Subcutaneous abdominal adipose tissue (tissue), 5 donors: ENCODE data around the gene ALDH6A1.

Source experiments
- H3K27ac ChIP-seq: one replicate; pipeline ENCODE4 v1.7.0; 2013; ENCODE audit warnings: low read depth, mild to moderate bottlenecking, inconsistent platforms, low read length, moderate library complexity
- H3K27me3 ChIP-seq, 5 donors: one replicate each; pipeline ENCODE4 v1.7.0; 2013; ENCODE audit warnings: low read length in 5 of 5, inconsistent platforms in 1 of 5; ENCODE audit not compliant: control insufficient read depth in 5 of 5, insufficient read depth in 4 of 5
- H3K36me3 ChIP-seq, 5 donors: one replicate each; pipeline ENCODE4 v1.7.0; 2013; ENCODE audit warnings: low read length in 5 of 5; ENCODE audit not compliant: control insufficient read depth in 5 of 5, insufficient read depth in 5 of 5
- H3K4me1 ChIP-seq, 5 donors: one replicate each; pipeline ENCODE4 v1.7.0; 2013; ENCODE audit warnings: low read length in 5 of 5, mild to moderate bottlenecking in 3 of 5, moderate library complexity in 1 of 5; ENCODE audit not compliant: control insufficient read depth in 5 of 5, insufficient read depth in 5 of 5
- H3K4me3 ChIP-seq, 5 donors: one replicate each; pipeline ENCODE4 v1.7.0; 2013; ENCODE audit warnings: low read length in 5 of 5, low read depth in 1 of 5
- H3K9ac ChIP-seq, 5 donors: one replicate each; pipeline ENCODE4 v1.7.0; 2013; ENCODE audit warnings: low read length in 5 of 5, mild to moderate bottlenecking in 4 of 5, moderate library complexity in 3 of 5
- H3K9me3 ChIP-seq, 5 donors: one replicate each; pipeline ENCODE4 v1.7.0; 2013; ENCODE audit warnings: low read length in 5 of 5; ENCODE audit not compliant: control insufficient read depth in 5 of 5
- donor health status: healthy.
- donor health status: healthy.
- donor health status: healthy.
- donor health status: healthy.
- donor health status: healthy.

ALDH6A1 gene

DNA sequence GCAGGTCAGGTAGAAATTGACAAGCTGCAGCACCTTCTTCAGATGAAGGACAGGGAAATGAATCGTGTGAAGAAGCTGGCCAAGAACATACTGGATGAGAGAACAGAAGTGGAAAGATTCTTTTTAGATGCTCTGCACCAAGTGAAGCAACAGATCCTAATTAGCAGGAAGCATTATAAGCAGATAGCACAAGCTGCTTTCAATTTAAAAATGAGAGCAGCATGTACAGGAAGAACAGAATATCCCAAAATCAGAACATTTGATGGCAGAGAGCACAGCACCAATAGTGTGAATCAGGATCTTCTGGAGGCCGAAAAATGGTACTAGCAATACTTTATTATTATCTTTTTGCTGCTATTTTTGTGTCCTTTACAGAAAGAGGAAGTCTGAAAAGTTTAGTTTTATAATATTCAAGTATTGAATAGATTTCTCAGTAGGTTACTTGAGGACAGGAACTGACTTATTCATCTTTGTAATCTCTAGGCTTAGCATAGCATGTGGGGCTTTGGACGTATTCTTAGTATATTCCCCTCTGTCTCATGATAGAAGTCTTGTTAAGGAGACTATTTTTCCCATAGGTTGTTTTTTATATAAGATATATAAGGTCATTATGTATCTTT lies 34.3 kb downstream of the ALDH6A1 start:
- H3K27me3 ChIP-seq, result no peaks in the 10 kb centered on the region
- H3K9me3 ChIP-seq, result no peaks in the 10 kb centered on the region
- H3K4me1 ChIP-seq, result no peaks in the 10 kb centered on the region
- no peak overlapping the region for H3K4me3 ChIP-seq
- peak overlapping the region in 1 of 5 donors; percentile 30 for H3K9ac ChIP-seq
- peaks cover 0 to 4% (median 2%) of the 10 kb centered on the region in 5 donors for H3K36me3 ChIP-seq
- no peak overlapping the region for H3K27ac ChIP-seq

GRCh38 chr14:74048281-74048680 lies 36.0 kb downstream of the ALDH6A1 start:
- H3K36me3 ChIP-seq, result peaks cover 0 to 4% (median 2%) of the 10 kb centered on the region in 5 donors
- H3K9me3 ChIP-seq, result no peaks in the 10 kb centered on the region
- no peaks in the 10 kb centered on the region for H3K27me3 ChIP-seq
- no peak overlapping the region for H3K4me3 ChIP-seq
- no peak overlapping the region for H3K27ac ChIP-seq
- no peaks in the 10 kb centered on the region for H3K4me1 ChIP-seq
- no peak overlapping the region for H3K9ac ChIP-seq

- H3K9ac ChIP-seq, result no peak overlapping the region
- no peaks in the 10 kb centered on the region for H3K27me3 ChIP-seq
- H3K4me3 ChIP-seq, result no peak overlapping the region
- peaks cover 0 to 10% (median 4%) of the 10 kb centered on the region in 5 donors for H3K36me3 ChIP-seq
- H3K9me3 ChIP-seq, result no peaks in the 10 kb centered on the region
- no peak overlapping the region for H3K27ac ChIP-seq
- H3K4me1 ChIP-seq, result no peaks in the 10 kb centered on the region
These were observed 38.7 kb downstream of the ALDH6A1 start for GRCh38 chr14:74045522-74045921.

GRCh38 chr14:74042296-74042695 lies 42.0 kb downstream of the ALDH6A1 start:
- no peak overlapping the region for H3K9ac ChIP-seq
- peaks cover 0 to 10% (median 2%) of the 10 kb centered on the region in 5 donors for H3K36me3 ChIP-seq
- H3K4me1 ChIP-seq, result no peaks in the 10 kb centered on the region
- no peaks in the 10 kb centered on the region for H3K27me3 ChIP-seq
- no peak overlapping the region for H3K4me3 ChIP-seq
- H3K27ac ChIP-seq, result no peak overlapping the region
- no peaks in the 10 kb centered on the region for H3K9me3 ChIP-seq

GRCh38 chr14:74038020-74038859 lies 46.0 kb downstream of the ALDH6A1 start:
- Histone ChIP-seq H3K4me1 (no peaks in the 10 kb centered on the region), H3K9ac (no peak overlapping the region), H3K36me3 (peaks cover 0 to 5% (median 2%) of the 10 kb centered on the region in 5 donors), H3K9me3 (no peaks in the 10 kb centered on the region), H3K27ac (no peak overlapping the region), H3K27me3 (no peaks in the 10 kb centered on the region), H3K4me3 (no peak overlapping the region)

DNA sequence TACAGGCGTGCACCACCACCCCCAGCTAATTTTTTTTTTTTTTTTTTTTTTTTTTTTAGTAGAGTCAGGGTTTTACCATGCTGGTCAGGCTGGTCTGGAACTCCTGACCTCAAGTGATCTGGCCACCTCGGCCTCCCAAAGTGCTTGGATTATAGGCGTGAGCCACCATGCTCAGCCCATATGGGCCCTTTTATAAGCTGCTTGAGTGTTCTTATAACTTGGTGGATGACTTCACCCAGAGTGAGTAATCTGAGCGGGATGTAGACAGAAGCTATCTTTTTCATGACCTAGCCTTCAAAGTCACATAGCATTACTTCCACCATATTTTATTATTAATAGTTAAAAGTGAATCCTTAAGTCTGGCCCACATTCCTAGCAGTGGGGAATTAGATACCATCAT lies 48.7 kb downstream of the ALDH6A1 start:
- Histone ChIP-seq H3K9ac (no peak overlapping the region), H3K27ac (no peak overlapping the region), H3K4me1 (no peaks in the 10 kb centered on the region), H3K4me3 (no peak overlapping the region), H3K36me3 (no peaks in the 10 kb centered on the region), H3K27me3 (no peaks in the 10 kb centered on the region), H3K9me3 (no peaks in the 10 kb centered on the region)

GRCh38 chr14:74034572-74034971 lies 49.7 kb downstream of the ALDH6A1 start:
- H3K9ac ChIP-seq, result no peak overlapping the region
- no peak overlapping the region for H3K4me3 ChIP-seq
- no peaks in the 10 kb centered on the region for H3K27me3 ChIP-seq
- no peaks in the 10 kb centered on the region for H3K36me3 ChIP-seq
- H3K27ac ChIP-seq, result no peak overlapping the region
- no peaks in the 10 kb centered on the region for H3K9me3 ChIP-seq
- H3K4me1 ChIP-seq, result no peaks in the 10 kb centered on the region

DNA sequence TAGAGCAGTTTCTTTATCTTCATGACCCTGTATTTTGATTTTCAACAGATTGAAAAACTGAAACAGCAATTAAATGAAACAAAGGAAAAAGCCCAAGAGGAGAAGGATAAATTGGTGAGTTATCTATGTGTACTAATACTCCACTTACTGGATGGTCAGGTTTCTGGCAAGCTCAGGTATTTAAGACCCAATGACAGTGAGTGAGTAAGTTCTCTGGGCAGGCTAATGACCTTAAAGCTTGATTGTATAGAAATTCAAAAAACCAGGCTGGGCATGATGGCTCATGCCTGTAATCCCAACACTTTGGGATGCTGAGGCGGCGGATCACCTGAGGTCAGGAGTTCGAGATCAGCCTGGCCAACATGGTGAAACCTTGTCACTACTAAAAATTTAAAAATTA lies 55.1 kb downstream of the ALDH6A1 start:
- H3K9ac ChIP-seq, result no peak overlapping the region
- no peaks in the 10 kb centered on the region for H3K9me3 ChIP-seq
- H3K4me3 ChIP-seq, result no peak overlapping the region
- no peaks in the 10 kb centered on the region for H3K4me1 ChIP-seq
- no peak overlapping the region for H3K27ac ChIP-seq
- H3K36me3 ChIP-seq, result no peaks in the 10 kb centered on the region
- no peaks in the 10 kb centered on the region for H3K27me3 ChIP-seq

DNA sequence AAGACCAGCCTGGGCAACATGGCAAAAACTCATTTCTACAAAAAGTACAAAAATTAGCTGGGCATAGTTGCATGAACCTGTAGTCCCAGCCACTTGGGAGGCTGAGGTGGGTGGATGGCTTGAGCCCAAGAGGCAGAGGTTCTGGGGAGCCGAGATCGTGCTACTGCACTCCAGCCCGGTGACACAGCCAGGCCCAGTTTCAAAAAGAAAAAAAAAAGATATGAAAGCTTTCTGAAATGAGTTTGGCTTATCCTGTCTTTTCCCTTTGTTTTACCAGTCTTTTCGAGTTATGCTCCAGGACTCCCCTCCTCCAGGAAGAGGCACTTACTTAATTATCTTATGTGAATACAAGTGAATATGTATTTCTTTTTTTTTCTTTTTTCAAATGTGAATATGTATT lies 61.9 kb downstream of the ALDH6A1 start:
- H3K9ac ChIP-seq, result no peak overlapping the region
- H3K36me3 ChIP-seq, result no peaks in the 10 kb centered on the region
- peaks cover 0 to 19% (median 9%) of the 10 kb centered on the region in 5 donors for H3K4me1 ChIP-seq
- no peaks in the 10 kb centered on the region for H3K27me3 ChIP-seq
- H3K4me3 ChIP-seq, result no peak overlapping the region
- no peak overlapping the region for H3K27ac ChIP-seq
- H3K9me3 ChIP-seq, result no peaks in the 10 kb centered on the region

DNA sequence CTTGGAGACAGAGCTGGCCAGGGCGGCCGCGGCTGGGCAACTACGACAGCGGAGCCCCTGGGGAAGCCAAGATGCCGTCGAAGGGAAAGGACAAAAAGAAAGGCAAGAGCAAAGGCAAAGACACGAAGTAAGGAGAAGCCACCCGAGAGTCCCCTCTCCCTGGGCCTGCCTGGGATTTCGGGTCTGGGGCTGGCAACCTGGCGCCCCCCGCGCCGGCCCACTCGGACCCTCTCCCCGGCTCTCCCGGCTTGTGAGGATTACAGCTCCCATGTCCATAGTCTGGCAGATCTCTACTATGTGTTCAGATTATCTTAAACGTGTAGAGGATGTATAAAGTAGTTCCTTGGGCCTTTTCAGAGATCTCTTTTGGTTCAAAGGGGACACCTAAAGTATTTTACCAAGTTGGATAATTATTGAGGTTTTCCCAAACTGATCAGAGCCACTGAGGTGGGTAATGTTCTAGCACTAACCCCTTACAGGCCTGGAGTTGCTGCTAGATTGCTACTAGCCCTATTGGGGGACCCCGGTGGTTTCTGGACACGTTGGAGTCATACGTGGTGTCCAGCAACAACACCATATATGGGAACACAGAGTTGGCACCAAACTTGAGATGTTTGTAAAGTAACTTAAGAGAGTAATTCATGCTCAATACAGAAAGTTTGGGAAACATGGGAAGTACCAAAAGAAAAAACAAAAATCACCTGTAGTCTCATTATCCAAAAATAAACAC lies 64.7 kb downstream of the ALDH6A1 start:
- Histone ChIP-seq H3K9ac (peak overlapping the region; percentile 63 to 89 (median 76)), H3K27me3 (no peaks in the 10 kb centered on the region), H3K36me3 (no peaks in the 10 kb centered on the region), H3K4me1 (peaks cover 0 to 19% (median 9%) of the 10 kb centered on the region in 5 donors), H3K9me3 (no peaks in the 10 kb centered on the region), H3K4me3 (peak overlapping the region; percentile 67 to 93 (median 86)), H3K27ac (peak overlapping the region; percentile 77)
